GM12878 (cell line): ENCODE measurements around the gene LEFTY1.

ENCODE experiments used
- BCL11A ChIP-seq: IDR thresholded peaks from 2 replicates; pipeline ENCODE4 v1.6.1; 2011; ENCODE audit warnings: low read depth, low read length
- BCL3 ChIP-seq: IDR thresholded peaks from 2 replicates; pipeline ENCODE4 v1.6.1; 2011; ENCODE audit warnings: borderline replicate concordance, low read depth, mild to moderate bottlenecking, moderate library complexity, low read length; ENCODE audit not compliant: insufficient read depth, poor library complexity, severe bottlenecking
- CEBPB ChIP-seq, 2 experiments: fragments of 150-350 bp in 1 of 2; IDR thresholded peaks; 2 replicates each; pipeline ENCODE4 v1.6.1; 2012 to 2014; ENCODE audit warnings: low read depth in 2 of 2, low read length in 2 of 2, borderline replicate concordance in 1 of 2, inconsistent platforms in 1 of 2
- CHD1 ChIP-seq: IDR thresholded peaks from 2 replicates; pipeline ENCODE4 v1.6.1; 2012; ENCODE audit warnings: low read depth, low read length, improper control_type of control experiment
- CTCF ChIP-seq, 3 experiments: IDR thresholded peaks in 2 of 3; conservative IDR thresholded peaks in 1 of 3; 2 replicates each; pipeline ENCODE4 v1.5.1; 2011; ENCODE audit warnings: low read depth in 3 of 3, low read length in 3 of 3, mild to moderate bottlenecking in 3 of 3, control low read depth in 2 of 3, moderate library complexity in 2 of 3, inconsistent platforms in 1 of 3, mixed read lengths in 1 of 3; ENCODE audit not compliant: control insufficient read depth in 2 of 3, insufficient read depth in 1 of 3; ENCODE audit errors: extremely low read depth in 1 of 3
- FOXK2 ChIP-seq: fragments of 450-650 bp; IDR thresholded peaks from 2 replicates; pipeline ENCODE4 v1.6.1; 2017; ENCODE audit warnings: mild to moderate bottlenecking, moderate library complexity
- NFIC ChIP-seq: IDR thresholded peaks from 2 replicates; pipeline ENCODE4 v1.6.1; 2012; ENCODE audit warnings: low read depth, mild to moderate bottlenecking, inconsistent platforms, low read length, moderate library complexity
- PAX8 ChIP-seq: fragments of 450-650 bp; IDR thresholded peaks from 2 replicates; pipeline ENCODE4 v1.6.1; 2017; ENCODE audit warnings: mild to moderate bottlenecking, moderate library complexity
- POLR2A ChIP-seq: IDR thresholded peaks from 2 replicates; pipeline ENCODE4 v1.6.1; 2011; ENCODE audit warnings: low read depth, mild to moderate bottlenecking, low read length
- POLR2AphosphoS2 ChIP-seq: IDR thresholded peaks from 2 replicates; pipeline ENCODE4 v1.6.1; 2011; ENCODE audit warnings: low read depth, mild to moderate bottlenecking, low read length, improper control_type of control experiment, moderate library complexity
- POLR2AphosphoS5 ChIP-seq: IDR thresholded peaks from 2 replicates; pipeline ENCODE4 v1.6.1; 2011; ENCODE audit warnings: mild to moderate bottlenecking, low read length, inconsistent platforms
- SPI1 ChIP-seq: IDR thresholded peaks from 2 replicates; pipeline ENCODE4 v1.6.1; 2011; ENCODE audit warnings: low read depth, mild to moderate bottlenecking, low read length, moderate library complexity, borderline replicate concordance; ENCODE audit not compliant: insufficient read depth
- TAF1 ChIP-seq: IDR thresholded peaks from 2 replicates; pipeline ENCODE4 v1.6.1; 2011; ENCODE audit warnings: mild to moderate bottlenecking, low read depth, low read length, borderline replicate concordance
- ZNF207 ChIP-seq: fragments of 450-650 bp; IDR thresholded peaks from 2 replicates; pipeline ENCODE4 v1.6.1; 2014; ENCODE audit warnings: antibody characterized with exemption, mild to moderate bottlenecking, borderline replicate concordance

- TF ChIP-seq POLR2AphosphoS2: no peak
- TF ChIP-seq FOXK2: no peak
- no peak for TF ChIP-seq POLR2A
- TF ChIP-seq NFIC: no peak
- no peak for TF ChIP-seq CTCF (IDR thresholded peaks at IDR 0.05 in 2 of 3, conservative IDR thresholded peaks at IDR 0.05 in 1 of 3; ENCODE audit: control insufficient read depth in 2 of 3, extremely low read depth in 1 of 3, insufficient read depth in 1 of 3, low read depth in 3 of 3, low read length in 3 of 3)
- no peak for TF ChIP-seq PAX8
- no peak for TF ChIP-seq SPI1
- no peak for TF ChIP-seq BCL3
- TF ChIP-seq POLR2AphosphoS5: no peak
- no peak for TF ChIP-seq BCL11A
- TF ChIP-seq TAF1: no peak
- TF ChIP-seq CHD1: no peak
- TF ChIP-seq CEBPB (IDR thresholded peaks at IDR 0.05; ENCODE audit: borderline replicate concordance in 1 of 2, low read depth in 2 of 2, low read length in 2 of 2): no peak
- no peak for TF ChIP-seq ZNF207
Observed at GRCh38 chr1:225923381-225923691, 34.4 kb upstream of the LEFTY1 start.
